Measurements from ENCODE around the gene TTLL10. TPM values are rescaled to one million over a fixed set of nuclear protein-coding genes. Genes with fewer than 3 reads are reported as not detected.
A peak's percentile ranks its signal among the peaks of the same experiment; 100 is the strongest.
"Not testable (repeated sequence)": the region's sequence is repeated elsewhere in the genome, so short reads cannot be mapped to it uniquely, and the experiment has no call there.

TTLL10 gene
- total and polyA plus RNA-seq, 5 donors from 2014 or later = not detected

DNA sequence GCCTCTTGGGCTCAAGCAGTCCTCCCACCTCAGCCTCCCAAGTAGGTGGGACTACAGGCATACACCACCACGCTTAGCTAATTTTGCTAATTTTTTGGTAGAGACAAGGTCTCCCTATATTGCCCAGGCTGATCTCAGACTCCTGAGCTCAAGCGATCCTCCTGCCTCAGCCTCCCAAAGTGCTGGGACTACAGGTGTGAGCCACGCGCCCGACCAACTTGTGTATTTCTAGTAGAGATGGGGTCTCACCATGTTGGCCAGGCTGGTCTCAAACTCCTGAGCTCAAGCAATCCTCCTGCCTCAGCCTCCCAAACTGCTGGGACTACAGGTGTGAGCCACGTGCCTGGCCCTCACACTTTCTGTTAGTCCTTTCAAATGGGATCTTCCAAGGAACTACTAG is 22.0 kb downstream of the TTLL10 start:
- H3K9me3 Mint-ChIP-seq = peaks cover 0 to 10% (median 5%) of the 10 kb centered on the region in 7 donors
- not testable (repeated sequence) for H3K27me3 Mint-ChIP-seq; DNase-seq; H3K27ac Mint-ChIP-seq; H3K9me3 ChIP-seq (ENCODE audit: control insufficient read depth in 2 of 2, low read length in 2 of 2); H3K4me1 Mint-ChIP-seq; ATAC-seq (ENCODE audit: low read depth in 2 of 2); H3K4me3 Mint-ChIP-seq; H3K4me1 ChIP-seq (ENCODE audit: control insufficient read depth, insufficient read depth, low read length, poor library complexity, severe bottlenecking); H3K36me3 ChIP-seq (ENCODE audit: control insufficient read depth, insufficient read depth, low read length); H3K4me3 ChIP-seq (ENCODE audit: low read depth, low read length); H3K27ac ChIP-seq (ENCODE audit: insufficient read depth, low read length, poor library complexity, severe bottlenecking); H3K36me3 Mint-ChIP-seq; H3K27me3 ChIP-seq (ENCODE audit: control insufficient read depth, insufficient read depth, low read length)

GRCh38 chr1:1196431-1197187 is 22.9 kb downstream of the TTLL10 start:
- Histone ChIP-seq H3K9me3 (ENCODE audit: control insufficient read depth in 2 of 2, low read length in 2 of 2) (no peaks in the 10 kb centered on the region), H3K4me3 (ENCODE audit: low read depth, low read length) (no peak overlapping the region), H3K27me3 (ENCODE audit: control insufficient read depth, insufficient read depth, low read length) (no peaks in the 10 kb centered on the region), H3K4me1 (ENCODE audit: control insufficient read depth, insufficient read depth, low read length, poor library complexity, severe bottlenecking) (peaks cover 10% of the 10 kb centered on the region), H3K36me3 (ENCODE audit: control insufficient read depth, insufficient read depth, low read length) (no peaks in the 10 kb centered on the region), H3K27ac (ENCODE audit: insufficient read depth, low read length, poor library complexity, severe bottlenecking) (no peak overlapping the region)
- peaks cover 0 to 10% (median 5%) of the 10 kb centered on the region in 7 donors for H3K9me3 Mint-ChIP-seq
- H3K27me3 Mint-ChIP-seq = peaks cover 4% of the 10 kb centered on the region
- no peak for DNase-seq
- H3K36me3 Mint-ChIP-seq = no peaks in the 10 kb centered on the region
- no peak for ATAC-seq (ENCODE audit: low read depth in 2 of 2)
- H3K4me3 Mint-ChIP-seq = peak overlapping the region in 1 of 4 donors; percentile 16
- H3K27ac Mint-ChIP-seq = no peak overlapping the region
- peaks cover 0 to 8% (median 1%) of the 10 kb centered on the region in 4 donors for H3K4me1 Mint-ChIP-seq

DNA sequence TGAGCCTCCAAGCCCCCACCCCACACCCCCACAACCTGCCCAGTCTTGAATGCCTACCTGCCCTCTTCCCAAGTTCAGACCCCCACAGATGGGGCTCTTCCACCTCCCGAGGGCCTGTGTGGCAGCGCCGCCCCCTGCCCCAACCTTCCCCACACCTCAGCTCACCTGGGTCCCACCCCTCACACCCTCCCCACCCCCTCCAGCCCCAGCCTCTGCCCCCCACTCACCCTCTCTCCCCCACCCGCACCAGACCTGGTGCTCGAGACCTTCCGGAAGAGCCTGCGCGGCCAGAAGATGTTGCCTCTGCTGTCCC is 23.5 kb downstream of the TTLL10 start:
- no peak overlapping the region for H3K27ac Mint-ChIP-seq
- no peak for DNase-seq

DNA sequence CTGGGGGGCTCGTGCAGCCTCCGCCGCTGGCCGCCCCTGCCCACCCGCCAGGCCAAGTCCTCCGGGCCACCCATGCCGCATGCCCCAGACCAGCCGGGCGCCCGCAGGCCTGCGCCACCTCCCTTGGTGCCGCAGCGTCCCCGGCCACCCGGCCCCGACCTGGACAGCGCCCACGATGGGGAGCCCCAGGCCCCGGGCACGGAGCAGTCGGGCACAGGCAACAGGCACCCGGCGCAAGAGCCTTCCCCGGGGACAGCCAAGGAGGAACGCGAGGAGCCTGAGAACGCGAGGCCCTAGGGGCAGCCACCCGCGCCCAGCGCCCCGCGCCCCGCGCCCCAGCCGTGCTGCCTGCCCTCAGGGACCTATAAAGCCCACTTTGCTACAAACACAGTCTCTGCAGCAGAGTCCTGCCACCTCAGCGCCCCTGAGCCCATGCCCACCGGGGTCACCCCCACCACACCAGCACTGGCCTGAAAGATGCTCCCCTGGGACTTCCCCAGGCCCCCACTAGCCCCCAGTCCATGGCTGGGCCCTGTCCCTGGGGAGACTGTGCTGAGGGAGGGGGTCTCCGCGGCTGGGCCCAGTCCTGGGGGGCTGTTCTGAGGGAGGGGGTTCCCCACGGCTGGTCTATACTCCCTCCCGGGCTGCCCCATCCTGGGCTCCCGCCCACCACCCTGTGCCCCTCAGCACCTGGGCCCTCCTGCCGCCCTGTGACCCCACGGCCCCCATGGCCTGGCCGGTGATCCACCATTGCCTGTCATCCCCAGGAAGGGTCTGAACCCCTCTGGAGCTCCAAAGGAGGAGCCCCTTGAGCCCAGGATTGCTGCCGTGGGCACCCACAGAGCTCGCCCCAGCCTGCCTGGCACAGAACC is 24.1 kb downstream of the TTLL10 start:
- Mint-ChIP-seq H3K27ac (no peak overlapping the region), H3K9me3 (peaks cover 0 to 5% (median 0%) of the 10 kb centered on the region in 7 donors), H3K36me3 (no peaks in the 10 kb centered on the region), H3K27me3 (no peaks in the 10 kb centered on the region), H3K4me3 (no peak overlapping the region), H3K4me1 (peaks cover 0 to 8% (median 1%) of the 10 kb centered on the region in 4 donors)
- H3K27me3 ChIP-seq (ENCODE audit: control insufficient read depth, insufficient read depth, low read length) = no peaks in the 10 kb centered on the region
- no peaks in the 10 kb centered on the region for H3K9me3 ChIP-seq (ENCODE audit: control insufficient read depth in 2 of 2, low read length in 2 of 2)
- no peak overlapping the region for H3K27ac ChIP-seq (ENCODE audit: insufficient read depth, low read length, poor library complexity, severe bottlenecking)
- H3K4me3 ChIP-seq (ENCODE audit: low read depth, low read length) = no peak overlapping the region
- H3K4me1 ChIP-seq (ENCODE audit: control insufficient read depth, insufficient read depth, low read length, poor library complexity, severe bottlenecking) = peaks cover 10% of the 10 kb centered on the region
- no peak for DNase-seq
- ATAC-seq (ENCODE audit: low read depth in 2 of 2) = no peak
- H3K36me3 ChIP-seq (ENCODE audit: control insufficient read depth, insufficient read depth, low read length) = no peaks in the 10 kb centered on the region

More for the DNA sequence above, 23.5 kb downstream of the TTLL10 start:
- Mint-ChIP-seq H3K36me3 (no peaks in the 10 kb centered on the region), H3K9me3 (peaks cover 0 to 6% (median under 1%) of the 10 kb centered on the region in 7 donors), H3K27me3 (peaks cover under 1% of the 10 kb centered on the region), H3K4me3 (peak overlapping the region in 1 of 4 donors; percentile 16), H3K4me1 (peaks cover 0 to 8% (median 1%) of the 10 kb centered on the region in 4 donors)
- ATAC-seq (ENCODE audit: low read depth in 2 of 2) = no peak
- Histone ChIP-seq H3K4me1 (ENCODE audit: control insufficient read depth, insufficient read depth, low read length, poor library complexity, severe bottlenecking) (peaks cover 10% of the 10 kb centered on the region), H3K27ac (ENCODE audit: insufficient read depth, low read length, poor library complexity, severe bottlenecking) (no peak overlapping the region), H3K27me3 (ENCODE audit: control insufficient read depth, insufficient read depth, low read length) (no peaks in the 10 kb centered on the region), H3K36me3 (ENCODE audit: control insufficient read depth, insufficient read depth, low read length) (no peaks in the 10 kb centered on the region), H3K9me3 (ENCODE audit: control insufficient read depth in 2 of 2, low read length in 2 of 2) (no peaks in the 10 kb centered on the region), H3K4me3 (ENCODE audit: low read depth, low read length) (no peak overlapping the region)

DNA sequence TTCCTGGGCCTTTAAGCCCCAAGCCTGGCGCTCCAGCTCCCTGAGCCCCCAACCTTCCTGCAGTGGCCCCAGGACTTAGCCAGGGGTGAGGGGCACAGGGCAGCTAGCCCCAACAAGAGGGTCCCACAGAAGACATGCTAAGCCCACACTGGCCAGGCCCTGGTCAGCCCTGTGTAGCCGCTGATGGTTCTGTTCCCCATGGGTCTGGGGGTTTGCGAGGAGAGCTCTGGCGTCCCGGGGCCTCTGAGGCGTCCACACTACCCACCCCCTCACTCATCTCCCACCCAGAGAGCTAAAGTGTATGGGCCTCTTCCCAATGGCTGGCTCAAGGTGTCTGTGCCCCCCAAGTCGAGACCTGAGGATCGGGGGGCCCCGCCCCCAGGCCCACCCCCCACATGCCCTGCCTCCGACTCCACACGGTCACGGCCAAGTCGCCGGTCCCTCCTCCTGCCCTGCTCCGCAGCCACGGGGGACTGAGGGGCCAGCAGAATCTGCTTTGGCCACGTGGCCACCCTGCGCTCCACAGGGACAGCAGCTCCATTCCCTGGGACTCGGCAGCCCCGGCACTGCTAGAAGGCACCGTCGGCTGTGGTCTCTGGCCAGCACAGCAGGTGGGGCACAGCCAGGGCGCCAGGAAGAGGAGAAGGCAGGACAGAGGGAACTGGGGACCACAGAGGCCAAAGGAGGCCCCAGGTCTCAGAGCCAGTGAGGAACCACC is 24.9 kb downstream of the TTLL10 start:
- DNase-seq (no peak), ATAC-seq (ENCODE audit: low read depth in 2 of 2) (no peak)
- H3K4me3 ChIP-seq (ENCODE audit: low read depth, low read length) = no peak overlapping the region
- H3K27ac Mint-ChIP-seq = no peak overlapping the region
- peaks cover 0 to 5% (median 0%) of the 10 kb centered on the region in 7 donors for H3K9me3 Mint-ChIP-seq
- H3K9me3 ChIP-seq (ENCODE audit: control insufficient read depth in 2 of 2, low read length in 2 of 2) = no peaks in the 10 kb centered on the region
- peaks cover 0 to 8% (median 1%) of the 10 kb centered on the region in 4 donors for H3K4me1 Mint-ChIP-seq
- H3K27me3 Mint-ChIP-seq = no peaks in the 10 kb centered on the region
- no peaks in the 10 kb centered on the region for H3K27me3 ChIP-seq (ENCODE audit: control insufficient read depth, insufficient read depth, low read length)
- no peak overlapping the region for H3K27ac ChIP-seq (ENCODE audit: insufficient read depth, low read length, poor library complexity, severe bottlenecking)
- H3K36me3 Mint-ChIP-seq = no peaks in the 10 kb centered on the region
- peaks cover 10% of the 10 kb centered on the region for H3K4me1 ChIP-seq (ENCODE audit: control insufficient read depth, insufficient read depth, low read length, poor library complexity, severe bottlenecking)
- H3K36me3 ChIP-seq (ENCODE audit: control insufficient read depth, insufficient read depth, low read length) = no peaks in the 10 kb centered on the region
- H3K4me3 Mint-ChIP-seq = no peak overlapping the region

GRCh38 chr1:1199141-1199960 is 25.7 kb downstream of the TTLL10 start:
- Mint-ChIP-seq H3K27ac (peak overlapping the region in 2 of 3 donors; percentile 65 to 86), H3K27me3 (no peaks in the 10 kb centered on the region), H3K9me3 (peaks cover 0 to 5% (median 0%) of the 10 kb centered on the region in 7 donors), H3K4me1 (peaks cover 0 to 8% (median 1%) of the 10 kb centered on the region in 4 donors), H3K36me3 (no peaks in the 10 kb centered on the region), H3K4me3 (peak overlapping the region; percentile 69 to 91 (median 78))
- no peaks in the 10 kb centered on the region for H3K27me3 ChIP-seq (ENCODE audit: control insufficient read depth, insufficient read depth, low read length)
- H3K4me1 ChIP-seq (ENCODE audit: control insufficient read depth, insufficient read depth, low read length, poor library complexity, severe bottlenecking) = peaks cover 10% of the 10 kb centered on the region
- no peak overlapping the region for H3K4me3 ChIP-seq (ENCODE audit: low read depth, low read length)
- ATAC-seq (ENCODE audit: low read depth in 2 of 2) (no peak), DNase-seq (no peak)
- no peaks in the 10 kb centered on the region for H3K36me3 ChIP-seq (ENCODE audit: control insufficient read depth, insufficient read depth, low read length)
- H3K27ac ChIP-seq (ENCODE audit: insufficient read depth, low read length, poor library complexity, severe bottlenecking) = peak overlapping the region; percentile 41
- no peaks in the 10 kb centered on the region for H3K9me3 ChIP-seq (ENCODE audit: control insufficient read depth in 2 of 2, low read length in 2 of 2)
